Transverse colon (tissue), 4 donors: Measurements from ENCODE around the gene KLHL29.

ENCODE experiments used
- CTCF ChIP-seq, 5 experiments: fragments of 200-600 bp in 3 of 5; fragments of 450-650 bp in 2 of 5; sonication (generic) in 3 of 5; IDR thresholded peaks; 1 replicate in 2 of 5; 2 replicates in 3 of 5; pipeline ENCODE4 v1.5.1; 2016 to 2017; ENCODE audit warnings: antibody characterized with exemption in 5 of 5, inconsistent platforms in 3 of 5, mild to moderate bottlenecking in 2 of 5, moderate library complexity in 1 of 5
- EP300 ChIP-seq: sonication (generic); formaldehyde crosslinking; IDR thresholded peaks from one replicate; pipeline ENCODE4 v1.6.1; 2017; ENCODE audit warnings: antibody characterized with exemption, low read depth
- POLR2AphosphoS5 ChIP-seq, 3 donors: sonication (generic); formaldehyde crosslinking; IDR thresholded peaks; one replicate each; pipeline ENCODE4 v1.6.1; 2016; ENCODE audit warnings: antibody characterized with exemption in 3 of 3

GRCh38 chr2:23635442-23636340 is 250.7 kb downstream of the KLHL29 start:
- TF ChIP-seq EP300, result no peak
- no peak for TF ChIP-seq CTCF (IDR thresholded peaks at IDR 0.05)
- TF ChIP-seq POLR2AphosphoS5 (IDR thresholded peaks at IDR 0.05), result no peak
